HepG2 (cell line): Measurements from ENCODE around the gene LIN7A. TPM values are rescaled to one million over a fixed set of nuclear protein-coding genes. Genes with fewer than 3 reads are reported as not detected.
A peak's percentile ranks its signal among the peaks of the same experiment; 100 is the strongest.

Source experiments
- ARHGAP35 ChIP-seq: sonication (generic); formaldehyde crosslinking; IDR thresholded peaks from 2 replicates; pipeline ENCODE4 v1.9.0; 2022; ENCODE audit warnings: mild to moderate bottlenecking, inconsistent platforms, moderate library complexity, missing genetic modification reagents, borderline replicate concordance
- ASH2L ChIP-seq: fragments of 300-600, 200-600 bp; sonication (generic); IDR thresholded peaks from 2 replicates; pipeline ENCODE4 v1.7.0; 2017; ENCODE audit warnings: low read depth, mild to moderate bottlenecking, moderate library complexity, mixed read lengths, low read length; ENCODE audit not compliant: insufficient read length
- ATF7-NPFF ChIP-seq: sonication (generic); formaldehyde crosslinking; IDR thresholded peaks from 2 replicates; pipeline ENCODE4 v1.8.1; 2023; ENCODE audit warnings: mild to moderate bottlenecking, low read depth, missing genetic modification reagents, moderate library complexity
- EP300 ChIP-seq, 3 experiments: sonication (generic) in 1 of 3; formaldehyde crosslinking in 1 of 3; IDR thresholded peaks; 2 replicates each; pipeline versions ENCODE4 v1.5.1 to v1.6.1; 2011 to 2020; ENCODE audit warnings: low read depth in 2 of 3, low read length in 2 of 3, borderline replicate concordance in 1 of 3, improper control_type of control experiment in 1 of 3, mild to moderate bottlenecking in 1 of 3, missing genetic modification reagents in 1 of 3, moderate library complexity in 1 of 3
- EZH2 ChIP-seq: conservative IDR thresholded peaks from 2 replicates; pipeline ENCODE4 v1.6.1; 2012; ENCODE audit warnings: mild to moderate bottlenecking, low read depth, low read length, moderate library complexity
- FOXJ3 ChIP-seq: sonication (generic); formaldehyde crosslinking; IDR thresholded peaks from 2 replicates; pipeline ENCODE4 v1.4.0; 2020; ENCODE audit warnings: missing genetic modification reagents, mild to moderate bottlenecking, borderline replicate concordance
- HINFP ChIP-seq: sonication (generic); formaldehyde crosslinking; IDR thresholded peaks from 2 replicates; pipeline ENCODE4 v1.4.0; 2020; ENCODE audit warnings: low read depth, mild to moderate bottlenecking, missing genetic modification reagents
- NFIC ChIP-seq: IDR thresholded peaks from 2 replicates; pipeline ENCODE4 v1.6.1; 2012; ENCODE audit warnings: mild to moderate bottlenecking, low read length, inconsistent platforms
- PBX2 ChIP-seq: IDR thresholded peaks from 2 replicates; pipeline ENCODE4 v1.6.1; 2016; ENCODE audit warnings: control low read depth
- SMC3 ChIP-seq: IDR thresholded peaks from 2 replicates; pipeline ENCODE4 v1.6.1; 2011; ENCODE audit warnings: low read length, improper control_type of control experiment
- SPEN ChIP-seq: sonication (generic); formaldehyde crosslinking; IDR thresholded peaks from 2 replicates; pipeline ENCODE4 v1.5.1; 2020; ENCODE audit warnings: low read depth, mild to moderate bottlenecking, missing genetic modification reagents
- ZBTB8A ChIP-seq: sonication (generic); formaldehyde crosslinking; IDR thresholded peaks from 2 replicates; pipeline ENCODE4 v1.4.0; 2020; ENCODE audit warnings: mild to moderate bottlenecking, low read depth, missing genetic modification reagents, borderline replicate concordance
- ZNF354B ChIP-seq: sonication (generic); formaldehyde crosslinking; IDR thresholded peaks from 2 replicates; pipeline ENCODE4 v1.8.0; 2022; ENCODE audit warnings: mild to moderate bottlenecking, missing genetic modification reagents
- ZNF615 ChIP-seq: sonication (generic); formaldehyde crosslinking; IDR thresholded peaks from 2 replicates; pipeline ENCODE4 v1.5.0; 2020; ENCODE audit warnings: mild to moderate bottlenecking, missing genetic modification reagents, borderline replicate concordance
- ZNF616 ChIP-seq: sonication (generic); formaldehyde crosslinking; IDR thresholded peaks from 2 replicates; pipeline ENCODE4 v1.5.0; 2020; ENCODE audit warnings: low read depth, mild to moderate bottlenecking, missing genetic modification reagents
- polyA plus RNA-seq, 8 experiments: library from polyadenylated mRNA; depleted of rRNA in 3 of 8; stranded (reverse) in 7 of 8; unstranded in 1 of 8; fragments of >200 nt; fragmentation: Illumina TruSeq in 4 of 8; extraction: Trizol in 4 of 8; gene quantifications; 2 replicates each; pipeline versions ENCODE4 v1.2.1 to v1.2.3, GENCODE V29; 2011 to 2016; ENCODE audit warnings: low read depth in 4 of 8, missing spikeins in 1 of 8, mixed read lengths in 1 of 8; ENCODE audit not compliant: insufficient read depth in 1 of 8
- total RNA-seq, 5 experiments: library from RNA; depleted of rRNA; stranded (reverse); fragments of >200 nt; fragmentation: Illumina TruSeq; extraction: Trizol; gene quantifications; 2 replicates each; pipeline ENCODE4 v1.2.3, GENCODE V29; 2016; ENCODE audit warnings: low read depth in 1 of 5
- TF ChIP-seq, protein P1 (sequence below): IDR thresholded peaks from 2 replicates; pipeline ENCODE4 v1.6.1; 2016; ENCODE audit warnings: missing compliant biosample characterization, missing genetic modification reagents, borderline replicate concordance
- TF ChIP-seq, protein P2 (sequence below): sonication (generic); formaldehyde crosslinking; IDR thresholded peaks from 2 replicates; pipeline ENCODE4 v1.5.0; 2020; ENCODE audit warnings: mild to moderate bottlenecking, missing genetic modification reagents
- TF ChIP-seq, protein P3 (sequence below): sonication (generic); formaldehyde crosslinking; IDR thresholded peaks from 2 replicates; pipeline ENCODE4 v1.4.0; 2020; ENCODE audit warnings: mild to moderate bottlenecking, missing genetic modification reagents

Gene LIN7A
- total and polyA plus RNA-seq, 2 of the 13 experiments (the other 11 are each of a cell fraction or from before 2014, with no cell fraction given) = 18.5 to 19.2 TPM

DNA sequence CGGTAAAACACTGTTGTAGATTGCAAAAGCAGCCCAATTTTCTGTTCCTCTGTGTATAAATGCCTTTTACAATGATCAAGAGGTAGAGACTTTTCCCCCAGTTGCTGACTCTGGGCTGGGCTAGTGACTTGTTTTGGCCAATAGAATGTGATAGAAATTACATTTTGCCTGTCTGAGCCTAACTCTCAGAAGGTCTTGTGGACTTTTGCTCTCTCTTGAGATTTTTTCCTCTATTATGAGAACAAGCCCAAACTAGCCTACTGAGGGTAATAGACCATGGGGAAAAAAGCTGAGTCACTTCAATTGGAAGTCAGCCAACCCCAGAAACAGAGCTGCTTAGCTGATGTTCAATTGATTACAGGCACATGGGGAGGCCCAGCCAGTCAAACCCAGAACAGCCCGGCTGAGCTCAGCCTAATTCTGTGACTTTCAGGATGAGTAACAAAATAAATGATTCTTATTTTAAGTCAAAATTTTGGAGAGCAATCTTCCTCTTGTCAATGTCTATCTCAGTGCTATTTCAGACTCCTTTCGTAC lies 159.7 kb downstream of the LIN7A start (continued):
- TF ChIP-seq, protein P1, sequence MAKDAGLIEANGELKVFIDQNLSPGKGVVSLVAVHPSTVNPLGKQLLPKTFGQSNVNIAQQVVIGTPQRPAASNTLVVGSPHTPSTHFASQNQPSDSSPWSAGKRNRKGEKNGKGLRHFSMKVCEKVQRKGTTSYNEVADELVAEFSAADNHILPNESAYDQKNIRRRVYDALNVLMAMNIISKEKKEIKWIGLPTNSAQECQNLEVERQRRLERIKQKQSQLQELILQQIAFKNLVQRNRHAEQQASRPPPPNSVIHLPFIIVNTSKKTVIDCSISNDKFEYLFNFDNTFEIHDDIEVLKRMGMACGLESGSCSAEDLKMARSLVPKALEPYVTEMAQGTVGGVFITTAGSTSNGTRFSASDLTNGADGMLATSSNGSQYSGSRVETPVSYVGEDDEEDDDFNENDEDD (CRISPR knock-in tag) = peak; percentile 32; the same call in 1 of the 2 replicates
- TF ChIP-seq ATF7-NPFF (CRISPR knock-in tag) (no peak), EZH2 (no peak), ARHGAP35 (CRISPR knock-in tag) (no peak), EP300 (IDR thresholded peaks at IDR 0.05; ENCODE audit: low read depth in 2 of 2, low read length in 2 of 2) (peak; percentile 57 to 90; a peak in 3 of 4 replicates), EP300 (CRISPR knock-in tag; IDR thresholded peaks at IDR 0.05; ENCODE audit: borderline replicate concordance) (peak; percentile 53; the same call in 1 of the 2 replicates), ASH2L (no peak), SMC3 (no peak), HINFP (CRISPR knock-in tag) (no peak), ZNF354B (no peak), SPEN (CRISPR knock-in tag) (no peak), ZNF615 (CRISPR knock-in tag) (no peak), NFIC (peak; percentile 91), PBX2 (no peak), ZBTB8A (no peak), ZNF616 (CRISPR knock-in tag) (no peak), FOXJ3 (peak; percentile 67; the same call in 1 of the 2 replicates)
- TF ChIP-seq, protein P2, sequence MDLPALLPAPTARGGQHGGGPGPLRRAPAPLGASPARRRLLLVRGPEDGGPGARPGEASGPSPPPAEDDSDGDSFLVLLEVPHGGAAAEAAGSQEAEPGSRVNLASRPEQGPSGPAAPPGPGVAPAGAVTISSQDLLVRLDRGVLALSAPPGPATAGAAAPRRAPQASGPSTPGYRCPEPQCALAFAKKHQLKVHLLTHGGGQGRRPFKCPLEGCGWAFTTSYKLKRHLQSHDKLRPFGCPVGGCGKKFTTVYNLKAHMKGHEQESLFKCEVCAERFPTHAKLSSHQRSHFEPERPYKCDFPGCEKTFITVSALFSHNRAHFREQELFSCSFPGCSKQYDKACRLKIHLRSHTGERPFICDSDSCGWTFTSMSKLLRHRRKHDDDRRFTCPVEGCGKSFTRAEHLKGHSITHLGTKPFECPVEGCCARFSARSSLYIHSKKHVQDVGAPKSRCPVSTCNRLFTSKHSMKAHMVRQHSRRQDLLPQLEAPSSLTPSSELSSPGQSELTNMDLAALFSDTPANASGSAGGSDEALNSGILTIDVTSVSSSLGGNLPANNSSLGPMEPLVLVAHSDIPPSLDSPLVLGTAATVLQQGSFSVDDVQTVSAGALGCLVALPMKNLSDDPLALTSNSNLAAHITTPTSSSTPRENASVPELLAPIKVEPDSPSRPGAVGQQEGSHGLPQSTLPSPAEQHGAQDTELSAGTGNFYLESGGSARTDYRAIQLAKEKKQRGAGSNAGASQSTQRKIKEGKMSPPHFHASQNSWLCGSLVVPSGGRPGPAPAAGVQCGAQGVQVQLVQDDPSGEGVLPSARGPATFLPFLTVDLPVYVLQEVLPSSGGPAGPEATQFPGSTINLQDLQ (CRISPR knock-in tag) = no peak
- TF ChIP-seq, protein P3, sequence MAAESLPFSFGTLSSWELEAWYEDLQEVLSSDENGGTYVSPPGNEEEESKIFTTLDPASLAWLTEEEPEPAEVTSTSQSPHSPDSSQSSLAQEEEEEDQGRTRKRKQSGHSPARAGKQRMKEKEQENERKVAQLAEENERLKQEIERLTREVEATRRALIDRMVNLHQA (CRISPR knock-in tag) = no peak
